Adrenal gland (tissue), 5 donors: ENCODE results near the gene PNPLA2.

Experiments used
- POLR2A ChIP-seq, 2 donors: fragments of 450-650 bp; IDR thresholded peaks; one replicate each; pipeline ENCODE4 v1.6.1; 2017; ENCODE audit warnings: antibody characterized with exemption in 2 of 2, mild to moderate bottlenecking in 2 of 2, moderate library complexity in 1 of 2
- TF ChIP-seq, protein P1 (sequence below), 6 experiments: fragments of 450-650 bp in 4 of 6; fragments of 200-600 bp in 2 of 6; sonication (generic) in 1 of 6; IDR thresholded peaks; 1 replicate in 5 of 6; 2 replicates in 1 of 6; pipeline versions ENCODE4 v1.5.1 to v1.8.0; 2016 to 2021; ENCODE audit warnings: antibody characterized with exemption in 6 of 6, mild to moderate bottlenecking in 2 of 6, moderate library complexity in 1 of 6
- donor health status: DM: no; HTN: no; CAD: no.

DNA sequence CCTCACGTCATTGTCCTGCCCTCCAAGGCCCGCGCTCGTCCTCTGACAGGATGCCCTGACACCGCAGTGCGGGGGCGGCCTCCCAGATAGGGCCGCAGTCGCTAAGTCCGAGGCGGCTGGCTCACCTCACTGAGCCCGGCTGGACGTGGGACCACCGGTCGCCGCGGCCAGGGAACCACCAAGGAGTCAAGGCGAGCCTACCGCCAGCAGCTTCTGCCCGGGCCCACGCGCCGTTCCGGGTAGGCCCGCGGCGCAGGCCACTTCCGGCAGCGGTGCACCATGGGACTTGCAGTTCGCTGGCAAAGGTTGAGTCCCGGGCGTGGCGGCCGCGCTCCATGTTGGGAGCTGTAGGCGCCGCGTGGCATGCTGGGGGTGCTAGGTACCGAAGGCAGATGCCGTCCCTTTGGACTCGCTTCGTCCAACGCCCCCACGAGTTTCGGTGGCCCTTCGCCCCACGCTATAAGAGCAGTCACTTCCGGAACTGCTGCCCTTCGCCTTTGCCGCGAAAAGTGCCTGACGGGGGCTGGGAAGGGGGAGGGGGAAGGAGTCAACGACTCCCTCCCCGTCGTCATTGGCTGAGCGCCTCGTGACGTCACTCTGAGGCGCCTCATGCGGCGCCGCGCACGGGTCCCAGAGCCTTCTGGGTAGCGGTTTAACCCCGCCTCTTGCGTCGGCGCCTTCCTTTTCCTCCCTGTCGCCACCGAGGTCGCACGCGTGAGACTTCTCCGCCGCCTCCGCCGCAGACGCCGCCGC lies 9.3 kb upstream of the PNPLA2 start, which contains the start of gene RPLP2:
- peak; percentile 87 to 88 for TF ChIP-seq POLR2A (IDR thresholded peaks at IDR 0.05)
- TF ChIP-seq, protein P1, sequence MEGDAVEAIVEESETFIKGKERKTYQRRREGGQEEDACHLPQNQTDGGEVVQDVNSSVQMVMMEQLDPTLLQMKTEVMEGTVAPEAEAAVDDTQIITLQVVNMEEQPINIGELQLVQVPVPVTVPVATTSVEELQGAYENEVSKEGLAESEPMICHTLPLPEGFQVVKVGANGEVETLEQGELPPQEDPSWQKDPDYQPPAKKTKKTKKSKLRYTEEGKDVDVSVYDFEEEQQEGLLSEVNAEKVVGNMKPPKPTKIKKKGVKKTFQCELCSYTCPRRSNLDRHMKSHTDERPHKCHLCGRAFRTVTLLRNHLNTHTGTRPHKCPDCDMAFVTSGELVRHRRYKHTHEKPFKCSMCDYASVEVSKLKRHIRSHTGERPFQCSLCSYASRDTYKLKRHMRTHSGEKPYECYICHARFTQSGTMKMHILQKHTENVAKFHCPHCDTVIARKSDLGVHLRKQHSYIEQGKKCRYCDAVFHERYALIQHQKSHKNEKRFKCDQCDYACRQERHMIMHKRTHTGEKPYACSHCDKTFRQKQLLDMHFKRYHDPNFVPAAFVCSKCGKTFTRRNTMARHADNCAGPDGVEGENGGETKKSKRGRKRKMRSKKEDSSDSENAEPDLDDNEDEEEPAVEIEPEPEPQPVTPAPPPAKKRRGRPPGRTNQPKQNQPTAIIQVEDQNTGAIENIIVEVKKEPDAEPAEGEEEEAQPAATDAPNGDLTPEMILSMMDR (IDR thresholded peaks at IDR 0.05) = no peak
